ENCODE data around the gene NUDT14.

DNA sequence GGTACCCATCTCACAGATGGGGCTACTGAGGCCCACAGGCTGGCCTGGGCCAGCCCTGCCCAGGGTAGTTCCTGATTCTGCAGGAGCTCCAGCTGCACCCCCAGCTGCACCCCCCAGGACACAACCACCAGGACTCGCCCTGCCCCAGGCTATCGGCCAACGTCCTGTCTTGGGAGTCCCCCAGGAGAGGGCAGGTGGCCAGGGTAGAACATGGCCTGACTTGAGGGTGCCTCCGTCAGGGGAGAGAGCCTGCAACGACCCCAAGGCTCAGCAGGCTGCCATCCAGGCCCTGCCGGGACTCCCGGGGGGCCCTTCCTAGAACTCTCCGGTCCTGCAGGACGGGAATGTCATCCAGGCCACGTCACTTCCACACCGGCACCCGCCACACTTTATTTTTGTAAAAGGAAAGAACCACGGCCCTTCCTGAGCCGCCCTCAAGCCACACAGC lies 28.3 kb downstream of the NUDT14 start:
- TF ChIP-seq, protein P1, sequence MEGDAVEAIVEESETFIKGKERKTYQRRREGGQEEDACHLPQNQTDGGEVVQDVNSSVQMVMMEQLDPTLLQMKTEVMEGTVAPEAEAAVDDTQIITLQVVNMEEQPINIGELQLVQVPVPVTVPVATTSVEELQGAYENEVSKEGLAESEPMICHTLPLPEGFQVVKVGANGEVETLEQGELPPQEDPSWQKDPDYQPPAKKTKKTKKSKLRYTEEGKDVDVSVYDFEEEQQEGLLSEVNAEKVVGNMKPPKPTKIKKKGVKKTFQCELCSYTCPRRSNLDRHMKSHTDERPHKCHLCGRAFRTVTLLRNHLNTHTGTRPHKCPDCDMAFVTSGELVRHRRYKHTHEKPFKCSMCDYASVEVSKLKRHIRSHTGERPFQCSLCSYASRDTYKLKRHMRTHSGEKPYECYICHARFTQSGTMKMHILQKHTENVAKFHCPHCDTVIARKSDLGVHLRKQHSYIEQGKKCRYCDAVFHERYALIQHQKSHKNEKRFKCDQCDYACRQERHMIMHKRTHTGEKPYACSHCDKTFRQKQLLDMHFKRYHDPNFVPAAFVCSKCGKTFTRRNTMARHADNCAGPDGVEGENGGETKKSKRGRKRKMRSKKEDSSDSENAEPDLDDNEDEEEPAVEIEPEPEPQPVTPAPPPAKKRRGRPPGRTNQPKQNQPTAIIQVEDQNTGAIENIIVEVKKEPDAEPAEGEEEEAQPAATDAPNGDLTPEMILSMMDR (IDR thresholded peaks at IDR 0.05) = no peak
- no peak for TF ChIP-seq POLR2AphosphoS5 (IDR thresholded peaks at IDR 0.05)
